Nephron (organoid): ENCODE measurements around the gene IQCH.

Experiments
- H3K27ac Mint-ChIP-seq, 3 experiments: 2 replicates each; pipeline ENCODE4 v1.8.0; 2020; ENCODE audit warnings: mixed read lengths in 3 of 3, mild to moderate bottlenecking in 2 of 3, moderate library complexity in 1 of 3
- H3K27me3 Mint-ChIP-seq: 2 replicates; pipeline ENCODE4 v1.8.0; 2021; ENCODE audit warnings: low read depth, mild to moderate bottlenecking, moderate library complexity, mixed read lengths
- H3K36me3 Mint-ChIP-seq: 2 replicates; pipeline ENCODE4 v1.8.0; 2020; ENCODE audit warnings: low read depth, mixed read lengths
- H3K4me1 Mint-ChIP-seq: 2 replicates; pipeline ENCODE4 v1.8.0; 2020; ENCODE audit warnings: mixed read lengths
- H3K4me3 Mint-ChIP-seq, 3 experiments: 2 replicates each; pipeline ENCODE4 v1.8.0; 2020; ENCODE audit warnings: mild to moderate bottlenecking in 3 of 3, mixed read lengths in 3 of 3, moderate library complexity in 2 of 3
- H3K9me3 Mint-ChIP-seq: 2 replicates; pipeline ENCODE4 v1.8.0; 2020; ENCODE audit warnings: mixed read lengths
- TF ChIP-seq, protein P1 (sequence below), 3 experiments: fragments of 200-600 bp; sonication (generic); IDR thresholded peaks; one replicate each; pipeline ENCODE4 v1.5.0; 2021; ENCODE audit warnings: antibody characterized with exemption in 3 of 3; ENCODE audit not compliant: unreplicated experiment in 3 of 3

IQCH gene

DNA sequence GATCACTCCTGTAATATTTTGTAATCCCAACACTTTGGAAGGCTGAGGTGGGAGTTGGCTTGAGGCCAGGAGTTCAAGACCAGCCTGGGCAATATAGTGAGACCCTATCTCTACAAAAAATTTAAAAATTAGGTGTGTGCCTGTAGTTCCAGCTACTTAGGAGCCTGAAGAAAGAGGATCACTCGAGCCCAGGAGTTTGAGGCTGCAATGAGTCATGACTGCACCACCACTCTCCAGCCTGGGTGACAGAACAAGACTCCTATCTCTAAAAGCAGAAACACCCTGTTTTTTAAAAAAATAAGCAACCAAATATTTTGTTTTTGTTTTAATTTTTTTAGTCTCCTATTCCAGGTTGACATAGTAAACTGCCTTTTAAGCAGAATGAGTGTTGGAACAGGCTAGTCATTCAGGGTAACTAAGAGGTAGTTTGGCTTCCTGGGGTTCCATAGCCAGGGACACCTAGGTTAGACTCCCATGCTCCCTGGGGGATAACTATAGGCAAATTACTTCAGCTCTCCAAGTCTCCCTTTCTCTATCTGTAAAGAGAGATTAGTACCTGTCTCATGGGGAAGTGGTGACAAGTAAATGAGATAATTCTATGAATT is 151.8 kb downstream of the IQCH start:
- H3K36me3 Mint-ChIP-seq = no peaks in the 10 kb centered on the region
- peaks cover 4% of the 10 kb centered on the region for H3K27me3 Mint-ChIP-seq
- H3K4me1 Mint-ChIP-seq = peaks cover 23% of the 10 kb centered on the region
- H3K27ac Mint-ChIP-seq = no peak overlapping the region
- H3K9me3 Mint-ChIP-seq = no peaks in the 10 kb centered on the region
- H3K4me3 Mint-ChIP-seq = no peak overlapping the region
- TF ChIP-seq, protein P1, sequence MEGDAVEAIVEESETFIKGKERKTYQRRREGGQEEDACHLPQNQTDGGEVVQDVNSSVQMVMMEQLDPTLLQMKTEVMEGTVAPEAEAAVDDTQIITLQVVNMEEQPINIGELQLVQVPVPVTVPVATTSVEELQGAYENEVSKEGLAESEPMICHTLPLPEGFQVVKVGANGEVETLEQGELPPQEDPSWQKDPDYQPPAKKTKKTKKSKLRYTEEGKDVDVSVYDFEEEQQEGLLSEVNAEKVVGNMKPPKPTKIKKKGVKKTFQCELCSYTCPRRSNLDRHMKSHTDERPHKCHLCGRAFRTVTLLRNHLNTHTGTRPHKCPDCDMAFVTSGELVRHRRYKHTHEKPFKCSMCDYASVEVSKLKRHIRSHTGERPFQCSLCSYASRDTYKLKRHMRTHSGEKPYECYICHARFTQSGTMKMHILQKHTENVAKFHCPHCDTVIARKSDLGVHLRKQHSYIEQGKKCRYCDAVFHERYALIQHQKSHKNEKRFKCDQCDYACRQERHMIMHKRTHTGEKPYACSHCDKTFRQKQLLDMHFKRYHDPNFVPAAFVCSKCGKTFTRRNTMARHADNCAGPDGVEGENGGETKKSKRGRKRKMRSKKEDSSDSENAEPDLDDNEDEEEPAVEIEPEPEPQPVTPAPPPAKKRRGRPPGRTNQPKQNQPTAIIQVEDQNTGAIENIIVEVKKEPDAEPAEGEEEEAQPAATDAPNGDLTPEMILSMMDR (IDR thresholded peaks at IDR 0.05; ENCODE audit: unreplicated experiment in 3 of 3) = no peak

DNA sequence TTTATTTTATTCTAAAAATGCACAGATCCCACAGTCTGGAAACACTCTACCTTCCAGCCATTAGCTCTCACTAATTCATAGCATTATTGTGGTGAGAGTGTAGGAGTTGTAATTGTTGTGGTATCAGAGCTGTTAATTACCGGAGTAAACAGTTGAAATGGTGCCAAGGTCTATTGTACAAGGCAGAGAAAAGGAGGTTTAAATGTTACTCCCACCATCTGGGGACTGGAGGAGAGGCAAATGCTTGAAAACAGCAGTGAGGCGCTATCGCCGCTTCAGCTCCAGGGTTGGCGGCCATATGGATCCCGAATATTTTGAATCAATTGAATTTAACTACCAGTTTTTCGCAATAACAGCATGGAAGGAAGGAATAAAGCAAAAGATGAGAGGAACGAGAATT is 153.2 kb downstream of the IQCH start:
- H3K4me1 Mint-ChIP-seq = peaks cover 21% of the 10 kb centered on the region
- TF ChIP-seq, protein P1 (IDR thresholded peaks at IDR 0.05; ENCODE audit: unreplicated experiment in 3 of 3) = no peak
- peaks cover 9% of the 10 kb centered on the region for H3K27me3 Mint-ChIP-seq
- H3K9me3 Mint-ChIP-seq = no peaks in the 10 kb centered on the region
- H3K27ac Mint-ChIP-seq = peak overlapping the region; percentile 36 to 83 (median 38)
- H3K4me3 Mint-ChIP-seq = peak overlapping the region in 2 of 3 experiments; percentile 28 to 35
- H3K36me3 Mint-ChIP-seq = no peaks in the 10 kb centered on the region

DNA sequence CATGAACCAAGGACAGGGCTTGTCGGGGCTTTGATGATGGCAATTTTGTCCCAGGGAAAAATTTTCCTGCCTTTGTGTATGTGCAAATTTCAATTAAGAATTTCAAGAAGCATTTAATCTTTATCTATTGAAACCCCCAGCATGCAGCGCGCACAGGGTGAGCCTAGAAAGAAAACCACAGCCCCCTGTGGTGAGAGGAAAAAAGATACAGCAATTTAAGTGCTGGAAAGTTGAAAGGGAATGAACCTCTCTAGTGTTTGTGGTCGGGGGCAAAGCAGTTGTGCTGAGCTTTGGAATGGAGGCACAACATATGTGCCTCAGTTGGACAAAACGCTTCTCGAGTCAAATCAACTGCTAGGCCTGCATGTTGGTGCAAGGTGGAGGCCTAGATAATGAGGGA is 154.6 kb downstream of the IQCH start:
- no peaks in the 10 kb centered on the region for H3K36me3 Mint-ChIP-seq
- peak overlapping the region in 2 of 3 experiments; percentile 16 to 83 for H3K27ac Mint-ChIP-seq
- no peak overlapping the region for H3K4me3 Mint-ChIP-seq
- H3K27me3 Mint-ChIP-seq = peaks cover 8% of the 10 kb centered on the region
- TF ChIP-seq, protein P1 (IDR thresholded peaks at IDR 0.05; ENCODE audit: unreplicated experiment in 3 of 3) = no peak
- peaks cover 15% of the 10 kb centered on the region for H3K4me1 Mint-ChIP-seq
- no peaks in the 10 kb centered on the region for H3K9me3 Mint-ChIP-seq

DNA sequence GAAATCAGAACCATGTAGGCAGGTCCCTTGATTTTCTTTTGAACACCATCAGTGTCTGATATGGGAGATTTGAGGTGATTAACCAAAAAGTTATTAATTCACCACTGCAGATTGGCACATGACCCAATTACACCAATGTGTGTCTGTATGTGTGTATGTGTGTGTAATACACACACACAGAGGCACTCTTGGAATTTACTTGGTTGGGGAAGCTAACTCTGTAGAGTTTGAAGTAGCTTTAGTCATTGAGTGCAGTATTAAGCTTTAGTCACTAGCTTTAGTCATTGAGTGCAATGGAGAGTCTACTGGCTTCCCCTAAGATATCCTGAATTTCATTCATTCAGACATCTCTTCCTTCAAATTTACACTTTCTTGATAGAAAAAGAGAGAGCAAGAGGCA is 156.9 kb downstream of the IQCH start:
- H3K4me1 Mint-ChIP-seq = peaks cover 24% of the 10 kb centered on the region
- H3K9me3 Mint-ChIP-seq = no peaks in the 10 kb centered on the region
- TF ChIP-seq, protein P1 (IDR thresholded peaks at IDR 0.05; ENCODE audit: unreplicated experiment in 3 of 3) = no peak
- H3K36me3 Mint-ChIP-seq = no peaks in the 10 kb centered on the region
- no peak overlapping the region for H3K27ac Mint-ChIP-seq
- peaks cover 13% of the 10 kb centered on the region for H3K27me3 Mint-ChIP-seq
- no peak overlapping the region for H3K4me3 Mint-ChIP-seq

DNA sequence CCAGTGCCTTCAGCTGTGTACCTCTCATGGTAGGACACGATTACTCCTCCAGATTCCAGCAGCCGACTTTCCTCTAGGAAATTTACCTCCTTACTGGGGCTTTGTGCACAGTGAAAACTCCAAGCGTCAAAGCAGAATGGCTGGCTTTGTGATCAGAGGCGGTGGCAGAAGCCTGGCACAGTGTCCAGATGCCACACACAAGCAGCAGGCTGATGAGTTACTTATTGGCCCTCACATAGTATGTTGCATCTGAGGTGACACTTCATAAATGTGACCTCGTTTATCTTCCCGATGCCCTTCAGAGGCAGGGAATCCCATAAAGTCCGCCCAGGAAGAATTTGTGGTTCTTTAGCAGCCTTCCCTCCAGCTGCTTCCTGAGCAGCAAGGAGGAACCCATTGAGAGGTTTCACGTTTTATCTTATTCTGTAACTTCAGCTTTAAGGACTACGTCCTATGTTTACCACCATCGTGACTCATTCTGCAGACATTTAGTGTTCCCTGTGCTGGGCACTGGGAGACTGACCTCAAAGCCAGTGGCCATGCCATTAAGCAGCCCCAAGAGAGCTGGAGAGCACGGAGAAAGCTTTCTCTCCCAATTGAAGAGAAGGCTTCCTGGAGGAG is 159.3 kb downstream of the IQCH start:
- Mint-ChIP-seq H3K4me1 (peaks cover 13% of the 10 kb centered on the region), H3K27me3 (peaks cover 13% of the 10 kb centered on the region), H3K36me3 (no peaks in the 10 kb centered on the region), H3K9me3 (no peaks in the 10 kb centered on the region), H3K4me3 (no peak overlapping the region), H3K27ac (peak overlapping the region in 1 of 3 experiments; percentile 78)
- TF ChIP-seq, protein P1 (IDR thresholded peaks at IDR 0.05; ENCODE audit: unreplicated experiment in 3 of 3) = no peak

DNA sequence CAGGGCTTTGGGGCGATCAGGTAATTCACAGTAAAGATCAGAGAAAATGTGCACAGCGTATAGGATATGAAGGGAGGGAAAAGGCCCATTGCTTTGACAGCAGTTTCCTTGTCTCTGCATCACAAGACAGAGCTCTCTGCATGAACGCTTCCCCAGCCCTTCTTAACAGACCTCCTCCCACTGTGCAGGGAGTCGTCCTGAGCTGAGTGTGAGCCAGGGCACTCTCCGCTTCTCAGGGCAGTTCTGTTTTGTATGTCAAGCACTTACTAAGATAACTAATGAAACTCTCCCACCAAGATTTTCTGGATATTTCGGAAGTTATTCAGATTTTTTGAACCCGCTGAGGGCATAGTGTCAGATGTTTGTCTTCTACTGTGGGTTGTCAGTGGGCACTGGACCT is 160.6 kb downstream of the IQCH start:
- Mint-ChIP-seq H3K4me3 (no peak overlapping the region), H3K36me3 (no peaks in the 10 kb centered on the region), H3K27ac (peak overlapping the region; percentile 7 to 83 (median 31)), H3K27me3 (peaks cover 13% of the 10 kb centered on the region), H3K4me1 (peaks cover 13% of the 10 kb centered on the region), H3K9me3 (no peaks in the 10 kb centered on the region)
- TF ChIP-seq, protein P1 (IDR thresholded peaks at IDR 0.05; ENCODE audit: unreplicated experiment in 3 of 3) = no peak
